HepG2 (cell line): ENCODE measurements around the gene VAV2. TPM values are rescaled to one million over a fixed set of nuclear protein-coding genes. Genes with fewer than 3 reads are reported as not detected.

Experiments
- ATAC-seq: fragments of 200-7000 bp; cut with Tn5 transposase; 3 replicates; pipeline ENCODE4 v1.9.1; 2020; ENCODE audit warnings: mild to moderate bottlenecking, moderate library complexity
- BruUV-seq: library from RNA; stranded (reverse); fragments of 400-500 nt; replicated peaks from 2 replicates; lab custom pipeline; 2021; lab: Mats Ljungman, UMichigan
- CTCF ChIA-PET: fragments of 300-600 bp; formaldehyde crosslinking; extraction: SDS; loops from one replicate; lab custom pipeline; 2021; ENCODE audit warnings: low total read pairs, inconsistent platforms, low intra/inter-chr PET ratio; lab: Yijun Ruan, JAX
- POLR2A ChIA-PET: fragments of 350-600 bp; sonication (Branson Sonifier 250); formaldehyde crosslinking; loops from one replicate; lab custom pipeline; 2020; ENCODE audit warnings: antibody characterized with exemption, inconsistent platforms; lab: Yijun Ruan, JAX
- DNase-seq: peaks from one replicate; pipeline ENCODE4 v3.0.0-alpha.2; 2015; ENCODE audit warnings: low spot score
- FAIRE-seq: peaks from 3 replicates; lab custom pipeline; 2011; peaks lifted over from hg19 to GRCh38; lab: Jason Lieb, UNC
- H2AFZ ChIP-seq: one replicate; pipeline ENCODE4 v1.6.1; 2011; ENCODE audit warnings: low read length, inconsistent platforms
- H3K27ac ChIP-seq: fragments of 300-600 bp; 3 replicates; pipeline ENCODE4 v1.8.0; 2011; ENCODE audit warnings: mixed run types, mild to moderate bottlenecking, mixed read lengths, low read length, inconsistent platforms; ENCODE audit not compliant: insufficient read depth; ENCODE audit errors: extremely low read length
- H3K27me3 ChIP-seq, 2 experiments: fragments of 200-600 bp in 1 of 2; 2 replicates in 1 of 2; 3 replicates in 1 of 2; pipeline versions ENCODE4 v1.6.0 to v1.8.0; 2011; ENCODE audit warnings: low read length in 2 of 2, mild to moderate bottlenecking in 2 of 2, moderate library complexity in 2 of 2, inconsistent platforms in 1 of 2; ENCODE audit not compliant: insufficient read depth in 2 of 2, control insufficient read depth in 1 of 2
- H3K36me3 ChIP-seq, 2 experiments: fragments of 200-600 bp in 1 of 2; replicated peaks in 1 of 2; 2 replicates in 1 of 2; 3 replicates in 1 of 2; pipeline versions ENCODE4 v1.5.1 to v1.8.0; 2011; ENCODE audit warnings: low read length in 2 of 2, inconsistent platforms in 1 of 2; ENCODE audit not compliant: insufficient read depth in 2 of 2, control insufficient read depth in 1 of 2
- H3K4me1 ChIP-seq: 2 replicates; pipeline ENCODE4 v1.5.1; 2012; ENCODE audit warnings: low read length, inconsistent platforms; ENCODE audit not compliant: insufficient read depth
- H3K4me2 ChIP-seq: 2 replicates; pipeline ENCODE4 v1.6.0; 2011; ENCODE audit warnings: low read depth, low read length, inconsistent platforms
- H3K4me3 ChIP-seq, 3 experiments: fragments of 200-600 bp in 1 of 3; sonication (generic), shearing (Covaris generic) in 1 of 3; replicated peaks in 1 of 3; 2 replicates each; pipeline ENCODE4 v1.5.1; 2011 to 2016; ENCODE audit warnings: low read length in 3 of 3, inconsistent platforms in 2 of 3, low read depth in 2 of 3, mild to moderate bottlenecking in 2 of 3, control low read depth in 1 of 3, mixed read lengths in 1 of 3; ENCODE audit not compliant: insufficient read depth in 1 of 3
- H3K79me2 ChIP-seq: one replicate; pipeline ENCODE4 v1.6.1; 2011; ENCODE audit warnings: low read length, inconsistent platforms; ENCODE audit not compliant: insufficient read depth
- H3K9ac ChIP-seq: 2 replicates; pipeline ENCODE4 v1.6.0; 2011; ENCODE audit warnings: mild to moderate bottlenecking, low read depth, low read length, inconsistent platforms; ENCODE audit not compliant: insufficient read depth
- H3K9me3 ChIP-seq: 2 replicates; pipeline ENCODE4 v1.5.1; 2012; ENCODE audit warnings: mild to moderate bottlenecking, low read length
- H4K20me1 ChIP-seq: 2 replicates; pipeline ENCODE4 v1.6.0; 2011; ENCODE audit warnings: inconsistent platforms, mild to moderate bottlenecking, low read length, moderate library complexity; ENCODE audit not compliant: insufficient read depth
- ATF7-NPFF ChIP-seq: sonication (generic); formaldehyde crosslinking; IDR thresholded peaks from 2 replicates; pipeline ENCODE4 v1.8.1; 2023; ENCODE audit warnings: mild to moderate bottlenecking, low read depth, missing genetic modification reagents, moderate library complexity
- FOXA1 ChIP-seq, 2 experiments: fragments of 450-650 bp in 1 of 2; sonication (generic) in 1 of 2; formaldehyde crosslinking in 1 of 2; IDR thresholded peaks; 2 replicates each; pipeline versions ENCODE4 v1.4.0 to v1.6.1; 2016 to 2020; ENCODE audit warnings: missing genetic modification reagents in 1 of 2
- MEF2D ChIP-seq: sonication (generic); formaldehyde crosslinking; IDR thresholded peaks from 2 replicates; pipeline ENCODE4 v1.5.1; 2020; ENCODE audit warnings: mild to moderate bottlenecking, missing genetic modification reagents
- NAIF1 ChIP-seq: sonication (generic); formaldehyde crosslinking; IDR thresholded peaks from 2 replicates; pipeline ENCODE4 v1.5.0; 2020; ENCODE audit warnings: mild to moderate bottlenecking, missing genetic modification reagents, borderline replicate concordance
- NR1H2 ChIP-seq: sonication (generic); formaldehyde crosslinking; IDR thresholded peaks from 2 replicates; pipeline ENCODE4 v1.8.1; 2022; ENCODE audit warnings: low read depth, missing genetic modification reagents, borderline replicate concordance
- ZNF441 ChIP-seq: sonication (generic); formaldehyde crosslinking; IDR thresholded peaks from 2 replicates; pipeline ENCODE4 v1.7.0; 2021; ENCODE audit warnings: missing genetic modification reagents, borderline replicate concordance
- ZNF484 ChIP-seq: sonication (generic); formaldehyde crosslinking; IDR thresholded peaks from 2 replicates; pipeline ENCODE4 v1.5.1; 2020; ENCODE audit warnings: mild to moderate bottlenecking, low read depth, missing genetic modification reagents, borderline replicate concordance
- ZNF543 ChIP-seq: sonication (generic); formaldehyde crosslinking; IDR thresholded peaks from 2 replicates; pipeline ENCODE4 v1.4.0; 2020; ENCODE audit warnings: mild to moderate bottlenecking, missing genetic modification reagents
- ZNF569 ChIP-seq: sonication (generic); formaldehyde crosslinking; IDR thresholded peaks from 2 replicates; pipeline ENCODE4 v1.5.0; 2020; ENCODE audit warnings: mild to moderate bottlenecking, missing genetic modification reagents, moderate library complexity, borderline replicate concordance
- WGBS: methylation state at CpG from one replicate; pipeline ENCODE4 v1.1.6; 2017; ENCODE audit warnings: low lambda C conversion rate; 5-methylcytosine and 5-hydroxymethylcytosine counted together
- in situ Hi-C: cut with HindIII; loops from 2 replicates; pipeline ENCODE4 v1.10.0; 2017; ENCODE audit warnings: low pct_unique_long_range_greater_than_20kb; ENCODE audit not compliant: extremely low pct_ligation_motif_present
- intact Hi-C: fragments of 100-400 bp; cut with micrococcal nuclease; formaldehyde crosslinking; loops from one replicate; pipeline ENCODE4 v1.10.0; 2022; ENCODE audit not compliant: unreplicated experiment
- polyA plus RNA-seq, 8 experiments: library from polyadenylated mRNA; depleted of rRNA in 3 of 8; stranded (reverse) in 7 of 8; unstranded in 1 of 8; fragments of >200 nt; fragmentation: Illumina TruSeq in 4 of 8; extraction: Trizol in 4 of 8; gene quantifications; 2 replicates each; pipeline versions ENCODE4 v1.2.1 to v1.2.3, GENCODE V29; 2011 to 2016; ENCODE audit warnings: low read depth in 4 of 8, missing spikeins in 1 of 8, mixed read lengths in 1 of 8; ENCODE audit not compliant: insufficient read depth in 1 of 8
- total RNA-seq, 5 experiments: library from RNA; depleted of rRNA; stranded (reverse); fragments of >200 nt; fragmentation: Illumina TruSeq; extraction: Trizol; gene quantifications; 2 replicates each; pipeline ENCODE4 v1.2.3, GENCODE V29; 2016; ENCODE audit warnings: low read depth in 1 of 5
- TF ChIP-seq, protein P1 (sequence below): sonication (generic); formaldehyde crosslinking; IDR thresholded peaks from 2 replicates; pipeline ENCODE4 v1.4.0; 2020; ENCODE audit warnings: missing genetic modification reagents, borderline replicate concordance
- TF ChIP-seq, protein P2 (sequence below): sonication (generic); formaldehyde crosslinking; IDR thresholded peaks from 2 replicates; pipeline ENCODE4 v1.5.0; 2020; ENCODE audit warnings: mild to moderate bottlenecking, missing genetic modification reagents
- TF ChIP-seq, protein P3 (sequence below): sonication (generic); formaldehyde crosslinking; IDR thresholded peaks from 2 replicates; pipeline ENCODE4 v1.5.1; 2020; ENCODE audit warnings: missing genetic modification reagents, mild to moderate bottlenecking, borderline replicate concordance
- TF ChIP-seq, protein P4 (sequence below): IDR thresholded peaks from 2 replicates; pipeline ENCODE4 v1.6.1; 2016; ENCODE audit warnings: missing genetic modification reagents, missing compliant biosample characterization

The VAV2 gene
- total and polyA plus RNA-seq, 2 of the 13 experiments (the other 11 are each of a cell fraction or from before 2014, with no cell fraction given), result 22.5 to 22.9 TPM

DNA sequence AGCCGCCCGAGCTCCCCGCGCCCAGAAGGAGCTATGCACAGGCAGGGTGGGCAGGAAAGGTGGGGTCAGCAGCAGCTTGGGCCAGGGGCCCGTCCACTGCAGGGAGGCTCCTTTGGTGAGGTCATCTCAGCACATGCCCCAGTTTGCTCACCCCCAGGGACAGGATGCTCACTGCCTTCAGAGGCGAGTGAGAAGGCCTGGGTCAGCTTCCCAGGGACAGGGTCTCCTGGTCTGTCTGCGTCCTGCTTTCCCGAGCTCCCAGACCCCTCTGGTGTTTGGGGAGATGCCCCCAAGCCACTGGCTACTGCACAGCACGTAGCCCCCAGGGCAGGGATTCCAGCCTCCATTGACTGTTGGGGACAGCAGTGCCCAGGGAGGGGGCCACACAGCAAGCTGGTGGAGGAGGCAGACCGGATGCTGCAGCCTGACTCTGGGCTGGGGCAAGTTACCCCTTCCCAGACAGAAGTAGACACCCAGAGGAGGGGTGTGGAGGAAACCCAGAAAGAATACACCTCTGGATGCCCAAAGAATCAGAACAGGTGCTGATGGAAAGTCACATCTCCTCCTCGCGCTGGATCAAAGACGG, 253.4 kb downstream of the VAV2 start:
- BruUV-seq, result no TSS peak
- H3K27ac ChIP-seq, result peak overlapping the region; percentile 97
- peaks cover 5% of the 10 kb centered on the region for H3K79me2 ChIP-seq
- H3K9ac ChIP-seq, result peak overlapping the region; percentile 74
- H3K4me2 ChIP-seq, result peak overlapping the region; percentile 91
- peak overlapping the region; percentile 63 to 83 (median 64) for H3K4me3 ChIP-seq
- ATAC-seq (peak; percentile 3), FAIRE-seq (no peak), DNase-seq (no peak)
- H3K36me3 ChIP-seq, result no peaks in the 10 kb centered on the region
- no peaks in the 10 kb centered on the region for H3K27me3 ChIP-seq
- in situ Hi-C loops, result loop anchor here (25.0 kb wide), 1 partner anchor 201 kb away; the partner anchor contains the start of gene ADAMTSL2
- POLR2A ChIA-PET, result interaction anchor here (0.9 to 6.2 kb wide), 18 partner anchors 11 to 311 kb away, joined by 3 to 156 read pairs (median 5); partner anchors contain the start of genes ADAMTSL2, BRD3OS and CACFD1
- H3K9me3 ChIP-seq, result no peaks in the 10 kb centered on the region
- CTCF ChIA-PET, result no interaction called here
- H4K20me1 ChIP-seq, result no peaks in the 10 kb centered on the region
- H3K4me1 ChIP-seq, result peaks cover 65% of the 10 kb centered on the region
- H2AFZ ChIP-seq, result no peak overlapping the region
- intact Hi-C loops, result loop anchor here (2.0 kb wide), 1 partner anchor 30 kb away; no protein-coding TSS in a partner anchor
- WGBS, result 3% methylated on average over 5 of the region's 13 CpGs
- 0 out of 2 replicates have a peak, but pooled peaks have one; percentile 11 for TF ChIP-seq ZNF543 (CRISPR knock-in tag)
- TF ChIP-seq, protein P1, sequence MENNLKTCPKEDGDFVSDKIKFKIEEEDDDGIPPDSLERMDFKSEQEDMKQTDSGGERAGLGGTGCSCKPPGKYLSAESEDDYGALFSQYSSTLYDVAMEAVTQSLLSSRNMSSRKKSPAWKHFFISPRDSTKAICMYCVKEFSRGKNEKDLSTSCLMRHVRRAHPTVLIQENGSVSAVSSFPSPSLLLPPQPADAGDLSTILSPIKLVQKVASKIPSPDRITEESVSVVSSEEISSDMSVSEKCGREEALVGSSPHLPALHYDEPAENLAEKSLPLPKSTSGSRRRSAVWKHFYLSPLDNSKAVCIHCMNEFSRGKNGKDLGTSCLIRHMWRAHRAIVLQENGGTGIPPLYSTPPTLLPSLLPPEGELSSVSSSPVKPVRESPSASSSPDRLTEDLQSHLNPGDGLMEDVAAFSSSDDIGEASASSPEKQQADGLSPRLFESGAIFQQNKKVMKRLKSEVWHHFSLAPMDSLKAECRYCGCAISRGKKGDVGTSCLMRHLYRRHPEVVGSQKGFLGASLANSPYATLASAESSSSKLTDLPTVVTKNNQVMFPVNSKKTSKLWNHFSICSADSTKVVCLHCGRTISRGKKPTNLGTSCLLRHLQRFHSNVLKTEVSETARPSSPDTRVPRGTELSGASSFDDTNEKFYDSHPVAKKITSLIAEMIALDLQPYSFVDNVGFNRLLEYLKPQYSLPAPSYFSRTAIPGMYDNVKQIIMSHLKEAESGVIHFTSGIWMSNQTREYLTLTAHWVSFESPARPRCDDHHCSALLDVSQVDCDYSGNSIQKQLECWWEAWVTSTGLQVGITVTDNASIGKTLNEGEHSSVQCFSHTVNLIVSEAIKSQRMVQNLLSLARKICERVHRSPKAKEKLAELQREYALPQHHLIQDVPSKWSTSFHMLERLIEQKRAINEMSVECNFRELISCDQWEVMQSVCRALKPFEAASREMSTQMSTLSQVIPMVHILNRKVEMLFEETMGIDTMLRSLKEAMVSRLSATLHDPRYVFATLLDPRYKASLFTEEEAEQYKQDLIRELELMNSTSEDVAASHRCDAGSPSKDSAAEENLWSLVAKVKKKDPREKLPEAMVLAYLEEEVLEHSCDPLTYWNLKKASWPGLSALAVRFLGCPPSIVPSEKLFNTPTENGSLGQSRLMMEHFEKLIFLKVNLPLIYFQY, result no peak
- TF ChIP-seq NR1H2 (CRISPR knock-in tag), result 0 out of 2 replicates have a peak, but pooled peaks have one; percentile 3
- no peak for TF ChIP-seq FOXA1 (IDR thresholded peaks at IDR 0.05)
- TF ChIP-seq FOXA1 (CRISPR knock-in tag; IDR thresholded peaks at IDR 0.05), result no peak
- TF ChIP-seq, protein P2, sequence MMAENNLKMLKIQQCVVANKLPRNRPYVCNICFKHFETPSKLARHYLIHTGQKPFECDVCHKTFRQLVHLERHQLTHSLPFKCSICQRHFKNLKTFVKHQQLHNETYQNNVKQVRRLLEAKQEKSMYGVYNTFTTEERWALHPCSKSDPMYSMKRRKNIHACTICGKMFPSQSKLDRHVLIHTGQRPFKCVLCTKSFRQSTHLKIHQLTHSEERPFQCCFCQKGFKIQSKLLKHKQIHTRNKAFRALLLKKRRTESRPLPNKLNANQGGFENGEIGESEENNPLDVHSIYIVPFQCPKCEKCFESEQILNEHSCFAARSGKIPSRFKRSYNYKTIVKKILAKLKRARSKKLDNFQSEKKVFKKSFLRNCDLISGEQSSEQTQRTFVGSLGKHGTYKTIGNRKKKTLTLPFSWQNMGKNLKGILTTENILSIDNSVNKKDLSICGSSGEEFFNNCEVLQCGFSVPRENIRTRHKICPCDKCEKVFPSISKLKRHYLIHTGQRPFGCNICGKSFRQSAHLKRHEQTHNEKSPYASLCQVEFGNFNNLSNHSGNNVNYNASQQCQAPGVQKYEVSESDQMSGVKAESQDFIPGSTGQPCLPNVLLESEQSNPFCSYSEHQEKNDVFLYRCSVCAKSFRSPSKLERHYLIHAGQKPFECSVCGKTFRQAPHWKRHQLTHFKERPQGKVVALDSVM (CRISPR knock-in tag), result 0 out of 2 replicates have a peak, but pooled peaks have one; percentile 8
- TF ChIP-seq NAIF1 (CRISPR knock-in tag), result peak; percentile 46; the same call in 1 of the 2 replicates
- TF ChIP-seq ATF7-NPFF (CRISPR knock-in tag), result peak; percentile 5; the same call in 1 of the 2 replicates
- TF ChIP-seq, protein P3, sequence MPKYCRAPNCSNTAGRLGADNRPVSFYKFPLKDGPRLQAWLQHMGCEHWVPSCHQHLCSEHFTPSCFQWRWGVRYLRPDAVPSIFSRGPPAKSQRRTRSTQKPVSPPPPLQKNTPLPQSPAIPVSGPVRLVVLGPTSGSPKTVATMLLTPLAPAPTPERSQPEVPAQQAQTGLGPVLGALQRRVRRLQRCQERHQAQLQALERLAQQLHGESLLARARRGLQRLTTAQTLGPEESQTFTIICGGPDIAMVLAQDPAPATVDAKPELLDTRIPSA (CRISPR knock-in tag), result no peak
- TF ChIP-seq MEF2D (CRISPR knock-in tag), result 0 out of 2 replicates have a peak, but pooled peaks have one; percentile 11
- peak; percentile 12; the same call in 1 of the 2 replicates for TF ChIP-seq ZNF441 (CRISPR knock-in tag)
- TF ChIP-seq ZNF569 (CRISPR knock-in tag), result no peak
- TF ChIP-seq, protein P4, sequence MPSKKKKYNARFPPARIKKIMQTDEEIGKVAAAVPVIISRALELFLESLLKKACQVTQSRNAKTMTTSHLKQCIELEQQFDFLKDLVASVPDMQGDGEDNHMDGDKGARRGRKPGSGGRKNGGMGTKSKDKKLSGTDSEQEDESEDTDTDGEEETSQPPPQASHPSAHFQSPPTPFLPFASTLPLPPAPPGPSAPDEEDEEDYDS, result no peak
- no peak for TF ChIP-seq ZNF484 (CRISPR knock-in tag)
